ENCODE measurements around the gene CTCFL.
"Not testable (repeated sequence)": the region's sequence is repeated elsewhere in the genome, so short reads cannot be mapped to it uniquely, and the experiment has no call there.

The CTCFL gene

GRCh38 chr20:57475388-57476083 lies 49.4 kb downstream of the CTCFL start:
- Histone ChIP-seq H3K27me3 (ENCODE audit: low read depth, low read length) (no peaks in the 10 kb centered on the region), H3K27ac (ENCODE audit: low read length) (no peak overlapping the region), H3K4me1 (ENCODE audit: control insufficient read depth in 1 of 2, insufficient read depth in 2 of 2, low read length in 2 of 2) (peaks cover 9 to 13% of the 10 kb centered on the region in 2 donors), H3K36me3 (ENCODE audit: control insufficient read depth in 1 of 2, insufficient read depth in 2 of 2, low read length in 2 of 2) (no peaks in the 10 kb centered on the region), H3K4me3 (ENCODE audit: low read depth in 1 of 2, low read length in 2 of 2) (no peak overlapping the region), H3K9me3 (ENCODE audit: control insufficient read depth in 1 of 2, low read length in 2 of 2) (no peaks in the 10 kb centered on the region)

GRCh38 chr20:57474816-57475215 lies 50.1 kb downstream of the CTCFL start:
- H3K4me1 ChIP-seq (ENCODE audit: control insufficient read depth in 1 of 2, insufficient read depth in 2 of 2, low read length in 2 of 2), result peaks cover 9 to 20% of the 10 kb centered on the region in 2 donors
- no peak overlapping the region for H3K4me3 ChIP-seq (ENCODE audit: low read depth in 1 of 2, low read length in 2 of 2)
- H3K27ac ChIP-seq (ENCODE audit: low read length), result no peak overlapping the region
- no peaks in the 10 kb centered on the region for H3K9me3 ChIP-seq (ENCODE audit: control insufficient read depth in 1 of 2, low read length in 2 of 2)
- H3K36me3 ChIP-seq (ENCODE audit: control insufficient read depth in 1 of 2, insufficient read depth in 2 of 2, low read length in 2 of 2), result no peaks in the 10 kb centered on the region
- no peaks in the 10 kb centered on the region for H3K27me3 ChIP-seq (ENCODE audit: low read depth, low read length)

GRCh38 chr20:57474205-57474604 lies 50.7 kb downstream of the CTCFL start:
- peaks cover 9 to 27% of the 10 kb centered on the region in 2 donors for H3K4me1 ChIP-seq (ENCODE audit: control insufficient read depth in 1 of 2, insufficient read depth in 2 of 2, low read length in 2 of 2)

GRCh38 chr20:57473246-57474048 lies 51.5 kb downstream of the CTCFL start:
- Histone ChIP-seq H3K4me1 (ENCODE audit: control insufficient read depth in 1 of 2, insufficient read depth in 2 of 2, low read length in 2 of 2) (peaks cover 9 to 31% of the 10 kb centered on the region in 2 donors), H3K27ac (ENCODE audit: low read length) (no peak overlapping the region), H3K36me3 (ENCODE audit: control insufficient read depth in 1 of 2, insufficient read depth in 2 of 2, low read length in 2 of 2) (no peaks in the 10 kb centered on the region), H3K4me3 (ENCODE audit: low read depth in 1 of 2, low read length in 2 of 2) (no peak overlapping the region), H3K9me3 (ENCODE audit: control insufficient read depth in 1 of 2, low read length in 2 of 2) (no peaks in the 10 kb centered on the region), H3K27me3 (ENCODE audit: low read depth, low read length) (peaks cover 4% of the 10 kb centered on the region)

More at GRCh38 chr20:57474205-57474604, 50.7 kb downstream of the CTCFL start:
- Histone ChIP-seq H3K36me3 (ENCODE audit: control insufficient read depth in 1 of 2, insufficient read depth in 2 of 2, low read length in 2 of 2) (no peaks in the 10 kb centered on the region), H3K27me3 (ENCODE audit: low read depth, low read length) (no peaks in the 10 kb centered on the region), H3K27ac (ENCODE audit: low read length) (no peak overlapping the region), H3K9me3 (ENCODE audit: control insufficient read depth in 1 of 2, low read length in 2 of 2) (no peaks in the 10 kb centered on the region), H3K4me3 (ENCODE audit: low read depth in 1 of 2, low read length in 2 of 2) (no peak overlapping the region)

GRCh38 chr20:57472474-57472873 lies 52.5 kb downstream of the CTCFL start:
- not testable (repeated sequence) for H3K9me3 ChIP-seq (ENCODE audit: control insufficient read depth in 1 of 2, low read length in 2 of 2); H3K27ac ChIP-seq (ENCODE audit: low read length); H3K4me3 ChIP-seq (ENCODE audit: low read depth in 1 of 2, low read length in 2 of 2); H3K36me3 ChIP-seq (ENCODE audit: control insufficient read depth in 1 of 2, insufficient read depth in 2 of 2, low read length in 2 of 2); H3K27me3 ChIP-seq (ENCODE audit: low read depth, low read length)
- H3K4me1 ChIP-seq (ENCODE audit: control insufficient read depth in 1 of 2, insufficient read depth in 2 of 2, low read length in 2 of 2), result peaks cover 9 to 34% of the 10 kb centered on the region in 2 donors

- peaks cover 4% of the 10 kb centered on the region for H3K27me3 ChIP-seq (ENCODE audit: low read depth, low read length)
- H3K27ac ChIP-seq (ENCODE audit: low read length), result no peak overlapping the region
- H3K4me1 ChIP-seq (ENCODE audit: control insufficient read depth in 1 of 2, insufficient read depth in 2 of 2, low read length in 2 of 2), result peaks cover 9 to 37% of the 10 kb centered on the region in 2 donors
- no peaks in the 10 kb centered on the region for H3K9me3 ChIP-seq (ENCODE audit: control insufficient read depth in 1 of 2, low read length in 2 of 2)
- H3K4me3 ChIP-seq (ENCODE audit: low read depth in 1 of 2, low read length in 2 of 2), result no peak overlapping the region
- H3K36me3 ChIP-seq (ENCODE audit: control insufficient read depth in 1 of 2, insufficient read depth in 2 of 2, low read length in 2 of 2), result no peaks in the 10 kb centered on the region
These were observed 53.2 kb downstream of the CTCFL start for GRCh38 chr20:57471496-57472372.

- H3K4me3 ChIP-seq (ENCODE audit: low read depth in 1 of 2, low read length in 2 of 2), result no peak overlapping the region
- H3K27ac ChIP-seq (ENCODE audit: low read length), result no peak overlapping the region
- H3K36me3 ChIP-seq (ENCODE audit: control insufficient read depth in 1 of 2, insufficient read depth in 2 of 2, low read length in 2 of 2), result no peaks in the 10 kb centered on the region
- peaks cover 4% of the 10 kb centered on the region for H3K27me3 ChIP-seq (ENCODE audit: low read depth, low read length)
- H3K4me1 ChIP-seq (ENCODE audit: control insufficient read depth in 1 of 2, insufficient read depth in 2 of 2, low read length in 2 of 2), result peaks cover 7 to 37% of the 10 kb centered on the region in 2 donors
- no peaks in the 10 kb centered on the region for H3K9me3 ChIP-seq (ENCODE audit: control insufficient read depth in 1 of 2, low read length in 2 of 2)
These were observed 54.1 kb downstream of the CTCFL start for GRCh38 chr20:57470666-57471495.

- no peaks in the 10 kb centered on the region for H3K36me3 ChIP-seq (ENCODE audit: control insufficient read depth in 1 of 2, insufficient read depth in 2 of 2, low read length in 2 of 2)
- H3K27me3 ChIP-seq (ENCODE audit: low read depth, low read length), result peaks cover 4% of the 10 kb centered on the region
- H3K4me1 ChIP-seq (ENCODE audit: control insufficient read depth in 1 of 2, insufficient read depth in 2 of 2, low read length in 2 of 2), result peaks cover 4 to 37% of the 10 kb centered on the region in 2 donors
- no peaks in the 10 kb centered on the region for H3K9me3 ChIP-seq (ENCODE audit: control insufficient read depth in 1 of 2, low read length in 2 of 2)
- H3K27ac ChIP-seq (ENCODE audit: low read length), result no peak overlapping the region
- no peak overlapping the region for H3K4me3 ChIP-seq (ENCODE audit: low read depth in 1 of 2, low read length in 2 of 2)
These were observed 54.8 kb downstream of the CTCFL start for GRCh38 chr20:57470212-57470522.

- Histone ChIP-seq H3K4me1 (ENCODE audit: control insufficient read depth in 1 of 2, insufficient read depth in 2 of 2, low read length in 2 of 2) (peaks cover 4 to 37% of the 10 kb centered on the region in 2 donors), H3K27me3 (ENCODE audit: low read depth, low read length) (peaks cover 4% of the 10 kb centered on the region), H3K27ac (ENCODE audit: low read length) (no peak overlapping the region)
These were observed 55.3 kb downstream of the CTCFL start for GRCh38 chr20:57469418-57470211.

More at GRCh38 chr20:57469418-57470211, 55.3 kb downstream of the CTCFL start:
- Histone ChIP-seq H3K9me3 (ENCODE audit: control insufficient read depth in 1 of 2, low read length in 2 of 2) (no peaks in the 10 kb centered on the region), H3K36me3 (ENCODE audit: control insufficient read depth in 1 of 2, insufficient read depth in 2 of 2, low read length in 2 of 2) (no peaks in the 10 kb centered on the region), H3K4me3 (ENCODE audit: low read depth in 1 of 2, low read length in 2 of 2) (no peak overlapping the region)

Data from muscle layer of duodenum (tissue), 2 donors.